Measurements from ENCODE around the gene CDC5L.

DNA sequence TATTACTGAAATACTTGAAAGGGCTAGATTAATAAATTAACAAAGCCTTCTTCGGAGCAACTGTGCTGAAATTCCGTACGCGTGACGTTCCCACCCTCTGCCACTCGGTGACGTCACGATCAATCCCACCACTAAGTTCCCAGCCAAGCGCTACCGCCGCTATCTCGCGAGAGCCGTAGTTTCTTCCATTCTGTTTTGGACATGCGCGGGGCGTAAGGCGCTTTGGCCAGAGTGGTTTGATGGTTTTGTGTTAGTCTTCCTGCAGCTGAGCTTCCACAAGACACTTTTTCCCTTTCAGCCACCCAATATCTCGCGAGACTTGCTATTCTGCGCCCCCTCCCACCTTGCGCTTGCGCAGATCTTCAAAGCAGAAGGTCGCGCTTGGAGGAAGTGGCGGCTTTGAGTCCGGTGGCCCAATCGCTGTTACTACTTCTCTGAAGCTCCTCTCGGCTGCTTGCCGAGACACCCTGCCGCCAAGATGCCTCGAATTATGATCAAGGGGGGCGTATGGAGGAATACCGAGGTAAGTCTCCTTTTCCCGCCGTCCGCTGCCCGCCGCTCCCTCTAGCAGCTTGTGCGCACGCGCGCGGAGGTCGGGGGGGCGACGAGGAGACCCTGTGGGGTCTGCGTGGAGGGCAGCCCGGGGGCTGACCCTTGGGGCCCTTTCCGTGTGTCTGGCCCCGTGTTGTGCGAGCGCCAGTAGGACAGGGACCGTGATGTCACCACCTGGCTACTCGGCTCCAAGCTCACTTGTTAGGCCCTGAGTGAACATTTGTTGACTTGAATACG is at the start of gene CDC5L:
- peak in 3 of 4 donors; percentile 73 to 93 (median 85) for TF ChIP-seq POLR2A (IDR thresholded peaks at IDR 0.05)
- TF ChIP-seq, protein P1, sequence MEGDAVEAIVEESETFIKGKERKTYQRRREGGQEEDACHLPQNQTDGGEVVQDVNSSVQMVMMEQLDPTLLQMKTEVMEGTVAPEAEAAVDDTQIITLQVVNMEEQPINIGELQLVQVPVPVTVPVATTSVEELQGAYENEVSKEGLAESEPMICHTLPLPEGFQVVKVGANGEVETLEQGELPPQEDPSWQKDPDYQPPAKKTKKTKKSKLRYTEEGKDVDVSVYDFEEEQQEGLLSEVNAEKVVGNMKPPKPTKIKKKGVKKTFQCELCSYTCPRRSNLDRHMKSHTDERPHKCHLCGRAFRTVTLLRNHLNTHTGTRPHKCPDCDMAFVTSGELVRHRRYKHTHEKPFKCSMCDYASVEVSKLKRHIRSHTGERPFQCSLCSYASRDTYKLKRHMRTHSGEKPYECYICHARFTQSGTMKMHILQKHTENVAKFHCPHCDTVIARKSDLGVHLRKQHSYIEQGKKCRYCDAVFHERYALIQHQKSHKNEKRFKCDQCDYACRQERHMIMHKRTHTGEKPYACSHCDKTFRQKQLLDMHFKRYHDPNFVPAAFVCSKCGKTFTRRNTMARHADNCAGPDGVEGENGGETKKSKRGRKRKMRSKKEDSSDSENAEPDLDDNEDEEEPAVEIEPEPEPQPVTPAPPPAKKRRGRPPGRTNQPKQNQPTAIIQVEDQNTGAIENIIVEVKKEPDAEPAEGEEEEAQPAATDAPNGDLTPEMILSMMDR (IDR thresholded peaks at IDR 0.05): peak in 2 of 6 experiments; percentile 15 to 20
- peak; percentile 87 to 90 for TF ChIP-seq POLR2AphosphoS5 (IDR thresholded peaks at IDR 0.05)
- peak in 1 of 4 donors; percentile 1 for TF ChIP-seq EP300 (IDR thresholded peaks at IDR 0.05)

Measured in upper lobe of left lung (tissue), 4 donors.